ENCODE measurements around the gene BOLL.
"Not testable (repeated sequence)": the region's sequence is repeated elsewhere in the genome, so short reads cannot be mapped to it uniquely, and the experiment has no call there.

The BOLL gene

GRCh38 chr2:197704434-197705120 is 80.5 kb downstream of the BOLL start:
- ATAC-seq (peak; percentile 53), DNase-seq (no peak)
- no peaks in the 10 kb centered on the region for H3K9me3 Mint-ChIP-seq
- peaks cover 52% of the 10 kb centered on the region for H3K4me1 Mint-ChIP-seq
- H3K4me3 Mint-ChIP-seq = peak overlapping the region; percentile 76 to 90
- no peaks in the 10 kb centered on the region for H3K27me3 Mint-ChIP-seq
- peak overlapping the region; percentile 23 to 96 for H3K27ac Mint-ChIP-seq

- peak overlapping the region in 1 of 2 donors; percentile 20 for H3K4me3 Mint-ChIP-seq
- H3K27me3 Mint-ChIP-seq = no peaks in the 10 kb centered on the region
- H3K27ac Mint-ChIP-seq = peak overlapping the region in 1 of 2 donors; percentile 38
- DNase-seq (peak in 1 of 2 donors; percentile 52), ATAC-seq (peak; percentile 48)
- H3K4me1 Mint-ChIP-seq = peaks cover 30% of the 10 kb centered on the region
- no peaks in the 10 kb centered on the region for H3K9me3 Mint-ChIP-seq
Measured at GRCh38 chr2:197700960-197701359, 84.2 kb downstream of the BOLL start.

DNA sequence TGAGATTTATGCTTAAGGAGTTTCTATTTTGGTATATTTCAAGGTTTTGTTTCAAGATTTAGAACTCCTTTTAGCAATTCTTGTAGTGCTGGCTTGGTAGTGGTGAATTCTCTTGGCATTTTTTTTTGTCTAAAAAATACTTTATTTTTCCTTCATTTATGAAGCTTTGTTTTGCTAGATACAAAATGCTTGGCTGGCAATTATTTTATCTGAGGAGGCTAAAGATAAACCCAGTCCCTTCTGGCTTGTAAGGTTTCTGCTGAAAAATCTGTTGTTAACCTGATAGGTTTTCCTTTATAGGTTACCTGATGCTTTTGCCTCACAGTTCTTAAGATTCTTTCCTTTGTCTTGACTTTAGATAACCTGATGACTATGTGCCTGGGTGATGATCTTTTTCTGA is 85.4 kb downstream of the BOLL start:
- H3K27ac Mint-ChIP-seq, H3K9me3 Mint-ChIP-seq, DNase-seq, ATAC-seq, H3K4me3 Mint-ChIP-seq, H3K27me3 Mint-ChIP-seq: not testable (repeated sequence)
- peaks cover 27% of the 10 kb centered on the region for H3K4me1 Mint-ChIP-seq

- H3K27ac Mint-ChIP-seq, ATAC-seq, H3K9me3 Mint-ChIP-seq, H3K4me3 Mint-ChIP-seq, H3K27me3 Mint-ChIP-seq, DNase-seq: not testable (repeated sequence)
- H3K4me1 Mint-ChIP-seq = peaks cover 21% of the 10 kb centered on the region
Measured at GRCh38 chr2:197696571-197696970, 88.5 kb downstream of the BOLL start.

DNA sequence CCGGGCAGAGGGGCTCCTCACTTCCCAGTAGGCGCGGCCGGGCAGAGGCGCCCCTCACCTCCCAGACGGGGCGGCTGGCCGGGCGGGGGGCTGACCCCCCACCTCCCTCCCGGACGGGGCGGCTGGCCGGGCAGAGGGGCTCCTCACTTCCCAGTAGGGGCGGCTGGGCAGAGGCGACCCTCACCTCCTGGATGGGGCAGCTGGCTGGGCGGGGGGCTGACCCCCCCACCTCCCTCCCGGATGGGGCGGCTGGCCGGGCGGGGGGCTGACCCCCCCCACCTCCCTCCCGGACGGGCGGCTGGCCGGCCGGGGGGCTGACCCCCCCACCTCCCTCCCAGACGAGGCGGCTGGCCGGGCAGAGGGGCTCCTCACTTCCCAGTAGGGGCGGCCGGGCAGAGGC is 89.1 kb downstream of the BOLL start:
- H3K4me1 Mint-ChIP-seq = peaks cover 15% of the 10 kb centered on the region
- H3K9me3 Mint-ChIP-seq, H3K4me3 Mint-ChIP-seq, H3K27ac Mint-ChIP-seq, DNase-seq, H3K27me3 Mint-ChIP-seq, ATAC-seq: not testable (repeated sequence)

DNA sequence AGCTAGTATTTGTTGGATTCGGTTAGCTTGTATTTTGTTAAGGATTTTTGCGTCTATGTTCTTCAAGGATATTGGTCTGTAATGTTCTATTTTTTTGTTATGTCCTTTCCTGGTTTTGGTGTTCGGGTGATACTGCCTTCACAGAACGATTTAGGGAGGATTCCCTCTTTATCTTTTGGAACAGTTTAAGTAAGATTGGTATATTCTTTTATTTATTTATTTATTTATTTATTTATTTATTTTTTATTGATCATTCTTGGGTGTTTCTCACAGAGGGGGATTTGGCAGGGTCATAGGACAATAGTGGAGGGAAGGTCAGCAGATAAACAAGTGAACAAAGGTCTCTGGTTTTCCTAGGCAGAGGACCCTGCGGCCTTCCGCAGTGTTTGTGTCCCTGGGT is 89.9 kb downstream of the BOLL start:
- not testable (repeated sequence) for DNase-seq, H3K9me3 Mint-ChIP-seq, H3K27ac Mint-ChIP-seq, H3K4me1 Mint-ChIP-seq, ATAC-seq, H3K4me3 Mint-ChIP-seq, H3K27me3 Mint-ChIP-seq

DNA sequence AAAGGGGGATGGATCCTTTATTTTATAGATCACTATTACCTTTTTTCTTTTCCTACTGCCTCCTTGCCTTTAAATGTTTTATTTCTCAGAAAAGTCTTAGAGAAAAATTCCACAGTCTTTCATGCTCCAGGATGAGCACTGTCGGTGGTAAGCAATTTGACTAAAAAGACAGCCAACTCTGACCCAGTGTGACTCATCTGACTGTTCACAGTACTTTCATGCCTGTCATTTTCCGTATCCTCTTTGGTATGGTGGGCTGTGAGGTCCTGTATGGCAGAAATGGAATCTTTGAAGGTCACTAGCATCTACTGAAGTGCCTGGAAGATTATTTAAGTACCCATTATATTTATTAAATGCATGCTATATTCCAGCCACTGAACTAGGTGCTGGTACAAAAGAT is 107.6 kb downstream of the BOLL start:
- no peak for ATAC-seq
- Mint-ChIP-seq H3K27me3 (peaks cover 1% of the 10 kb centered on the region), H3K4me1 (peaks cover 14% of the 10 kb centered on the region), H3K4me3 (no peak overlapping the region), H3K9me3 (no peaks in the 10 kb centered on the region), H3K27ac (no peak overlapping the region)
- DNase-seq = no peak

DNA sequence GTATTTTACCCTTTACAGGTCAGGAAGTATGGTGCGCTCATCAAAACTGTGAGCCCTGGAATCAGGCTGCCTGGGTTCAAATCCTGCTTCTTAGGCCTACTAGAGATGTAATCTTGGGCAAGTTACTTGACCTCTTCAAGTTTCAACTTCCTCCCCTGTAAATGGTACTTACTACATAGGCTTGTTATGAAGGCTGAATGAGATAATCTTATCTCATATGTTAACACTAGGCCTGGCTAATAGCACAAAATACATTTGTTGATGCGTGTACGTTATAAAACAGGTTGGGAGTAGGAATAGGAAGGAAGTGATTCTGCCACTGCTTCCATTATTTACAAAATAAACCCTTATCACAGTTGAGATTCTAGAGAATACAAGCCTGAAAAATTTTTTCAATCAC is 108.1 kb downstream of the BOLL start:
- no peak for DNase-seq
- no peak overlapping the region for H3K4me3 Mint-ChIP-seq

More for the DNA sequence above, 108.1 kb downstream of the BOLL start:
- H3K4me1 Mint-ChIP-seq = peaks cover 14% of the 10 kb centered on the region
- H3K27me3 Mint-ChIP-seq = no peaks in the 10 kb centered on the region
- H3K9me3 Mint-ChIP-seq = no peaks in the 10 kb centered on the region
- no peak for ATAC-seq
- H3K27ac Mint-ChIP-seq = no peak overlapping the region
